NT2/D1 (cell line): ENCODE data around the gene PEPD.

ENCODE experiments used
- SUZ12 ChIP-seq: IDR thresholded peaks from 2 replicates; pipeline ENCODE4 v1.6.1; 2011; ENCODE audit not compliant: insufficient read length, insufficient read depth; ENCODE audit errors: extremely low read depth
- YY1 ChIP-seq: IDR thresholded peaks from 2 replicates; pipeline ENCODE4 v1.6.1; 2011; ENCODE audit not compliant: insufficient read length, insufficient read depth
- ZNF274 ChIP-seq: IDR thresholded peaks from 2 replicates; pipeline ENCODE4 v1.6.1; 2011; ENCODE audit warnings: mild to moderate bottlenecking, low read depth, low read length

DNA sequence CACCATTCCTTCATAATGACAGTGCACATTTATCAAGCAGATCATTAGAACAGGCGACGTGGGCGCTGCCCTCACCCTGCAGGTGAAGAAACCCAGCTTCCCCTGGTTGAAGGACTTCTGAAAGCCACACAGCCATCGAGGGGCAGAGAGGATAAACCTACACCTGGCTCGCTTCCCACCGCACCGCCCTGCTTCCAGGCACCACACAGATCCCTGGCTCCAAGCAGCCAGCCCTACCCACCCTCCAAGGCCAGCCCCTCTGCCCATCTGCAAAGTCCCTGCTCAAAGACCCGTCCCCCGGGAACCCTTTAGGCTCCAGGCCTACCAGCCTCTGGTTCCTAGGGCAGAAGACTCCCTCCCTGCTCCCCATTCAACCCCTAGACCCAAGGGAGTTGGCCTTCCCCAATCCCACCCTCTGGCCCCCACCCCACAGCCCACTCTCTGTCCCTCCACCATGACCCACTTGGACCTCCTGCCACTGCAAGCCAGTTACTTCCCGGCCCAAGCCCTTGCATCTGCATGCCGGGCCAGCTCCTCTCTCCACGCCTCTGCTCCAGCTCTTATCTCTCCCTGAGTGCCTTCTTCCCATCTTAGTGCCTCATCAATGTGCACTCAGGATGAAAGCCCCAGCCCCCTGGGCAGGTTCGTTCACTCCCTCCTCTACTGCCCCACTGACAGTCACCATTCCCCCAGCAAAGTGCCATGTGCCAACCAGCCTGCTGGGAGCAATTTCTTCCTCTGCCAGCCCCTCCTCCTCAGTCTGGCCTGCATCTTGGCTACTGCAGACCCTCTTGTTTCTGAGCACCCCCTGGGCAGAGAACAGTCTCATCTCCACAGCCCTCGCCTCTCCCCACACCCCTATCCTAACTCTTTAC, 28.0 kb downstream of the PEPD start:
- TF ChIP-seq ZNF274 (no peak), YY1 (no peak), SUZ12 (no peak)
